NB4 (cell line): Measurements from ENCODE around the gene C1QBP.

Source experiments
- DNase-seq: peaks from one replicate; pipeline ENCODE4 v3.0.0; 2010; ENCODE audit warnings: low read depth
- H3K4me3 ChIP-seq: one replicate; pipeline ENCODE4 v1.5.1; 2011; ENCODE audit warnings: mild to moderate bottlenecking, low read depth, low read length, moderate library complexity
- CTCF ChIP-seq: IDR thresholded peaks from one replicate; pipeline ENCODE4 v1.5.1; 2012; ENCODE audit warnings: low read depth, low read length
- MAX ChIP-seq: IDR thresholded peaks from 2 replicates; pipeline ENCODE4 v1.6.1; 2011; ENCODE audit warnings: low read depth, low read length
- MYC ChIP-seq: IDR thresholded peaks from 2 replicates; pipeline ENCODE4 v1.6.1; 2011; ENCODE audit warnings: low read depth, low read length
- POLR2A ChIP-seq: IDR thresholded peaks from 2 replicates; pipeline ENCODE4 v1.6.1; 2011; ENCODE audit warnings: mild to moderate bottlenecking; ENCODE audit not compliant: insufficient read length; ENCODE audit errors: extremely low read depth

The C1QBP gene

GRCh38 chr17:5418858-5419355 lies 20.0 kb downstream of the C1QBP start:
- peak overlapping the region; percentile 90 for H3K4me3 ChIP-seq
- TF ChIP-seq MAX: 0 out of 2 replicates have a peak, but pooled peaks have one; percentile 26
- TF ChIP-seq POLR2A: no peak
- TF ChIP-seq MYC: peak; percentile 23; the same call in 1 of the 2 replicates
- TF ChIP-seq CTCF: no peak
- peak; percentile 73 for DNase-seq

- DNase-seq: no peak
- H3K4me3 ChIP-seq: peak overlapping the region; percentile 28
- TF ChIP-seq MAX (no peak), CTCF (no peak), MYC (no peak), POLR2A (no peak)
Measured at GRCh38 chr17:5416901-5417300, 22.1 kb downstream of the C1QBP start.

GRCh38 chr17:5413682-5414081 lies 25.3 kb downstream of the C1QBP start:
- peak; percentile 82 for DNase-seq
- TF ChIP-seq POLR2A: no peak
- no peak for TF ChIP-seq MYC
- TF ChIP-seq MAX: no peak
- TF ChIP-seq CTCF: no peak
- H3K4me3 ChIP-seq: no peak overlapping the region

GRCh38 chr17:5410594-5411272 lies 28.2 kb downstream of the C1QBP start:
- no peak for TF ChIP-seq POLR2A
- H3K4me3 ChIP-seq: no peak overlapping the region
- DNase-seq: no peak

GRCh38 chr17:5408186-5408585 lies 30.8 kb downstream of the C1QBP start:
- no peak for DNase-seq
- no peak overlapping the region for H3K4me3 ChIP-seq
- no peak for TF ChIP-seq CTCF
- no peak for TF ChIP-seq POLR2A
- TF ChIP-seq MAX: no peak
- TF ChIP-seq MYC: no peak

- DNase-seq: no peak
- TF ChIP-seq CTCF (no peak), POLR2A (no peak)
Measured at GRCh38 chr17:5405400-5405799, 33.6 kb downstream of the C1QBP start.

More at GRCh38 chr17:5405400-5405799, 33.6 kb downstream of the C1QBP start:
- H3K4me3 ChIP-seq: no peak overlapping the region
